Spinal cord (tissue), 10 donors: Measurements from ENCODE around the gene CCDC18. TPM values are rescaled to one million over a fixed set of nuclear protein-coding genes. Genes with fewer than 3 reads are reported as not detected.
"Not testable (repeated sequence)": the region's sequence is repeated elsewhere in the genome, so short reads cannot be mapped to it uniquely, and the experiment has no call there.

Experiments
- DNase-seq, 6 donors: peaks; one replicate each; pipeline versions ENCODE4 v3.0.0 to v3.0.0-alpha.2; 2013 to 2015; ENCODE audit warnings: low spot score in 6 of 6, low read depth in 4 of 6
- H3K27ac ChIP-seq: one replicate; pipeline ENCODE4 v1.5.1; 2013; ENCODE audit warnings: low read depth, low read length, control low read depth
- H3K27me3 ChIP-seq: one replicate; pipeline ENCODE4 v1.6.1; 2013; ENCODE audit warnings: low read length; ENCODE audit not compliant: control insufficient read depth, insufficient read depth
- H3K36me3 ChIP-seq: one replicate; pipeline ENCODE4 v1.6.1; 2013; ENCODE audit warnings: low read length; ENCODE audit not compliant: control insufficient read depth, insufficient read depth
- H3K4me1 ChIP-seq: one replicate; pipeline ENCODE4 v1.6.1; 2013; ENCODE audit warnings: low read length; ENCODE audit not compliant: control insufficient read depth, insufficient read depth
- H3K4me3 ChIP-seq: one replicate; pipeline ENCODE4 v1.5.1; 2013; ENCODE audit warnings: low read depth, low read length, control low read depth
- H3K9me3 ChIP-seq: one replicate; pipeline ENCODE4 v1.6.1; 2013; ENCODE audit warnings: low read length; ENCODE audit not compliant: control insufficient read depth, insufficient read depth
- WGBS: methylation state at CpG from one replicate; pipeline ENCODE4 v1.1.5; 2013; ENCODE audit warnings: missing lambda C conversion rate; ENCODE audit not compliant: insufficient coverage; 5-methylcytosine and 5-hydroxymethylcytosine counted together
- polyA plus RNA-seq, 2 donors: library from polyadenylated mRNA; unstranded; fragments of 120-200 nt; gene quantifications; one replicate each; pipeline ENCODE4 v1.2.1, GENCODE V29; 2013; ENCODE audit not compliant: insufficient read length in 2 of 2
- total RNA-seq, 2 donors: library from RNA; depleted of rRNA in 1 of 2; stranded (reverse); fragments of 120-200 nt in 1 of 2; fragments of >200 nt in 1 of 2; gene quantifications; one replicate each; pipeline versions ENCODE4 v1.2.3 to v1.2.4, GENCODE V29; 2013 to 2014
- donor health status: healthy.

Gene CCDC18
- total and polyA plus RNA-seq, 4 donors = 4.8 to 9.4 (median 7.9) TPM

GRCh38 chr1:93277530-93277929 lies 97.0 kb downstream of the CCDC18 start:
- not testable (repeated sequence) for H3K4me3 ChIP-seq, H3K27me3 ChIP-seq, H3K27ac ChIP-seq, H3K36me3 ChIP-seq, H3K4me1 ChIP-seq, H3K9me3 ChIP-seq, DNase-seq
- no CpG with 5 or more reads among the region's 3 CpGs for WGBS

- no peak overlapping the region for H3K4me3 ChIP-seq
- H3K27me3 ChIP-seq = no peaks in the 10 kb centered on the region
- no peak for DNase-seq
- no peaks in the 10 kb centered on the region for H3K36me3 ChIP-seq
- no peaks in the 10 kb centered on the region for H3K9me3 ChIP-seq
- no peaks in the 10 kb centered on the region for H3K4me1 ChIP-seq
- no CpG with 5 or more reads among the region's 1 CpG for WGBS
- no peak overlapping the region for H3K27ac ChIP-seq
Observed at GRCh38 chr1:93283496-93283895, 103.0 kb downstream of the CCDC18 start.

- peak in 1 of 6 donors; percentile 1 for DNase-seq
- H3K27me3 ChIP-seq = no peaks in the 10 kb centered on the region
- H3K9me3 ChIP-seq = peaks cover 1% of the 10 kb centered on the region
- WGBS = 86% methylated on average over 1 of the region's 3 CpGs
- H3K4me1 ChIP-seq = no peaks in the 10 kb centered on the region
- H3K36me3 ChIP-seq = no peaks in the 10 kb centered on the region
- no peak overlapping the region for H3K4me3 ChIP-seq
- no peak overlapping the region for H3K27ac ChIP-seq
Observed at GRCh38 chr1:93288558-93288957, 108.0 kb downstream of the CCDC18 start.

- no peak overlapping the region for H3K4me3 ChIP-seq
- no peaks in the 10 kb centered on the region for H3K9me3 ChIP-seq
- WGBS = 100% methylated on average over 2 of the region's 3 CpGs
- H3K36me3 ChIP-seq = no peaks in the 10 kb centered on the region
- H3K27me3 ChIP-seq = no peaks in the 10 kb centered on the region
- DNase-seq = peak in 2 of 6 donors; percentile 17 to 24
- H3K27ac ChIP-seq = no peak overlapping the region
- no peaks in the 10 kb centered on the region for H3K4me1 ChIP-seq
Observed at GRCh38 chr1:93296555-93297154, 116.1 kb downstream of the CCDC18 start.

- no peaks in the 10 kb centered on the region for H3K9me3 ChIP-seq
- peak in 1 of 6 donors; percentile 3 for DNase-seq
- H3K4me1 ChIP-seq = no peaks in the 10 kb centered on the region
- H3K27ac ChIP-seq = no peak overlapping the region
- no CpG with 5 or more reads among the region's 1 CpG for WGBS
- H3K36me3 ChIP-seq = no peaks in the 10 kb centered on the region
- no peak overlapping the region for H3K4me3 ChIP-seq
- no peaks in the 10 kb centered on the region for H3K27me3 ChIP-seq
Observed at GRCh38 chr1:93301131-93301530, 120.6 kb downstream of the CCDC18 start.

GRCh38 chr1:93302078-93302477 lies 121.6 kb downstream of the CCDC18 start:
- 100% methylated on average over 3 of the region's 5 CpGs for WGBS
- DNase-seq = no peak
- Histone ChIP-seq H3K27me3 (no peaks in the 10 kb centered on the region), H3K27ac (no peak overlapping the region), H3K4me3 (no peak overlapping the region), H3K9me3 (no peaks in the 10 kb centered on the region), H3K4me1 (no peaks in the 10 kb centered on the region), H3K36me3 (no peaks in the 10 kb centered on the region)

- peak in 5 of 6 donors; percentile 7 to 80 (median 45) for DNase-seq
- WGBS = 67% methylated on average over 1 of the region's 2 CpGs
- Histone ChIP-seq H3K36me3 (no peaks in the 10 kb centered on the region), H3K9me3 (no peaks in the 10 kb centered on the region), H3K4me1 (no peaks in the 10 kb centered on the region), H3K4me3 (no peak overlapping the region), H3K27me3 (no peaks in the 10 kb centered on the region), H3K27ac (no peak overlapping the region)
Observed at GRCh38 chr1:93304716-93305138, 124.2 kb downstream of the CCDC18 start.

- Histone ChIP-seq H3K4me3 (no peak overlapping the region), H3K9me3 (no peaks in the 10 kb centered on the region), H3K27me3 (no peaks in the 10 kb centered on the region), H3K27ac (no peak overlapping the region), H3K36me3 (no peaks in the 10 kb centered on the region), H3K4me1 (no peaks in the 10 kb centered on the region)
- DNase-seq = no peak
Observed at GRCh38 chr1:93306920-93307319, 126.4 kb downstream of the CCDC18 start.

GRCh38 chr1:93313026-93313425 lies 132.5 kb downstream of the CCDC18 start:
- Histone ChIP-seq H3K4me3 (no peak overlapping the region), H3K9me3 (no peaks in the 10 kb centered on the region), H3K4me1 (no peaks in the 10 kb centered on the region), H3K27ac (no peak overlapping the region), H3K36me3 (no peaks in the 10 kb centered on the region), H3K27me3 (no peaks in the 10 kb centered on the region)
- 100% methylated on average over 2 of the region's 4 CpGs for WGBS
- no peak for DNase-seq

GRCh38 chr1:93317207-93317606 lies 136.7 kb downstream of the CCDC18 start:
- peak in 1 of 6 donors; percentile 8 for DNase-seq
- 78% methylated on average over 2 of the region's 2 CpGs for WGBS
- no peaks in the 10 kb centered on the region for H3K27me3 ChIP-seq
- H3K4me1 ChIP-seq = no peaks in the 10 kb centered on the region
- H3K9me3 ChIP-seq = no peaks in the 10 kb centered on the region
- no peak overlapping the region for H3K27ac ChIP-seq
- no peaks in the 10 kb centered on the region for H3K36me3 ChIP-seq
- no peak overlapping the region for H3K4me3 ChIP-seq
